ENCODE results near the gene APBB2. TPM values are rescaled to one million over a fixed set of nuclear protein-coding genes. Genes with fewer than 3 reads are reported as not detected.

Gene APBB2
- total and polyA plus RNA-seq, 2 of the 4 experiments (the other 2 are of a cell fraction), result 47.9 to 75.5 TPM

DNA sequence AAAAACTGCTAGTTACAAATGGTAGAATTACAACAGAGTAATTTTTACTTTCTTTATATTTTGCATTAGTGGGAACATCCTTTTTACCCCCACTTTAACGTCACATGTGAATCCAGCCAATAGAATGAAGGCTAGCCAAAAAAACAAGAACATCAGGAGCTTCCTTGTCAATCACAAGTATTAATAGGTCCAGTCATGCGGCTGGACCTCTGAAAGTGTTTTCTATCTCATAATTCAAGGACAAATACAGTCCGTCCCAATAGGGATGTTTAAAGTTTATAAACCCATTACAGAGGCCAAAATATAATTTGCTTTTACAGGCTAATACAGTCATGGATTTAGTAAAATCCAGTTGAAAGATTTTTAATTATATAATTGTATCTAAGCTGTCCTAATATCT, 110.7 kb downstream of the APBB2 start:
- CTCF ChIA-PET, result interaction anchor here (0.7 kb wide), 1 partner anchor 174 kb away, joined by 3 read pairs; no protein-coding TSS in a partner anchor
- DNase-seq, result no peak

More for the DNA sequence above, 110.7 kb downstream of the APBB2 start:
- no peak overlapping the region for H2BK15ac ChIP-seq (ENCODE audit: low read depth, low read length)
- H2AK9ac ChIP-seq (replicated peaks; ENCODE audit: low read depth, low read length, poor library complexity), result no peak overlapping the region
- H3K9me1 ChIP-seq (ENCODE audit: insufficient read depth, low read length), result peaks cover 3% of the 10 kb centered on the region; the same call in 1 of the 2 replicates
- H4K5ac ChIP-seq (ENCODE audit: low read depth, low read length), result no peak overlapping the region
- no peak overlapping the region for H4K91ac ChIP-seq (ENCODE audit: insufficient read depth, low read depth, low read length)
- no peak overlapping the region for H3K4me3 ChIP-seq (ENCODE audit: insufficient read depth, low read depth, low read length)
- dilution Hi-C loops (cut with HindIII; ENCODE audit: low sequenced_read_pairs, unreplicated experiment) (no loop called here), intact Hi-C loops (cut with micrococcal nuclease) (no loop called here), in situ Hi-C loops (cut with MboI; ENCODE audit: low sequenced_read_pairs) (no loop called here)
- H3K4me1 ChIP-seq (ENCODE audit: control insufficient read depth, insufficient read depth, low read length), result no peaks in the 10 kb centered on the region; the same call in 1 of the 2 replicates
- TF ChIP-seq, protein P1, sequence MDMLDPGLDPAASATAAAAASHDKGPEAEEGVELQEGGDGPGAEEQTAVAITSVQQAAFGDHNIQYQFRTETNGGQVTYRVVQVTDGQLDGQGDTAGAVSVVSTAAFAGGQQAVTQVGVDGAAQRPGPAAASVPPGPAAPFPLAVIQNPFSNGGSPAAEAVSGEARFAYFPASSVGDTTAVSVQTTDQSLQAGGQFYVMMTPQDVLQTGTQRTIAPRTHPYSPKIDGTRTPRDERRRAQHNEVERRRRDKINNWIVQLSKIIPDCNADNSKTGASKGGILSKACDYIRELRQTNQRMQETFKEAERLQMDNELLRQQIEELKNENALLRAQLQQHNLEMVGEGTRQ (IDR thresholded peaks at IDR 0.05; ENCODE audit: low read depth, low read length), result no peak
- H3K23ac ChIP-seq (ENCODE audit: low read depth, low read length), result no peak overlapping the region
- H3K56ac ChIP-seq (ENCODE audit: extremely low read depth, insufficient read depth, low read length), result no peak overlapping the region
- H4K8ac ChIP-seq (ENCODE audit: low read depth in 2 of 2, low read length in 2 of 2), result no peak overlapping the region
- no peaks in the 10 kb centered on the region for H3K27me3 ChIP-seq (ENCODE audit: control insufficient read depth, insufficient read depth, low read length)
- ATAC-seq (ENCODE audit: low read depth), result no peak
- no peaks in the 10 kb centered on the region for H3K9me3 ChIP-seq (ENCODE audit: control insufficient read depth, insufficient read depth, low read length)
- H3K18ac ChIP-seq (ENCODE audit: low read depth, low read length), result no peak overlapping the region
- H2BK20ac ChIP-seq (ENCODE audit: low read depth, low read length), result no peak overlapping the region
- no peak overlapping the region for H3K4me2 ChIP-seq (ENCODE audit: low read depth, low read length)
- POLR2A ChIA-PET (ENCODE audit: unreplicated experiment), result no interaction called here
- H3K14ac ChIP-seq (replicated peaks; ENCODE audit: low read depth, low read length), result no peak overlapping the region
- H3K9ac ChIP-seq (ENCODE audit: low read depth, low read length), result no peak overlapping the region
- H3K79me1 ChIP-seq (ENCODE audit: low read depth in 1 of 2, low read length in 2 of 2), result peaks cover 14 to 27% of the 10 kb centered on the region in 2 experiments
- H3K36me3 ChIP-seq (ENCODE audit: control insufficient read depth, insufficient read depth, low read length), result no peaks in the 10 kb centered on the region
- no peak overlapping the region for H3K4ac ChIP-seq (ENCODE audit: low read depth, low read length)
- H2BK5ac ChIP-seq (ENCODE audit: low read depth, low read length, poor library complexity, severe bottlenecking), result no peak overlapping the region
- H3K27ac ChIP-seq (ENCODE audit: insufficient read depth, low read length), result no peak overlapping the region
- H2AFZ ChIP-seq (replicated peaks; ENCODE audit: low read length, poor library complexity), result no peak overlapping the region
- no peak overlapping the region for H2BK120ac ChIP-seq (ENCODE audit: low read depth, low read length)
- peaks cover 2% of the 10 kb centered on the region; the same call in 1 of the 2 replicates for H4K20me1 ChIP-seq (ENCODE audit: insufficient read depth, low read length)
- H2AK5ac ChIP-seq (ENCODE audit: low read depth, low read length), result no peak overlapping the region
- no TSS peak for BruUV-seq (replicated peaks)
- WGBS, 2 experiments (ENCODE audit: extremely low coverage in 2 of 2, insufficient read length in 1 of 2), result no CpG with 5 or more reads among the region's 3 CpGs

Measured in IMR-90 (cell line).